Activated T-cell treated with anti-CD3 and anti-CD28 coated beads for 48 hours (primary cell): ENCODE results near the gene KCTD13.
"Not testable (repeated sequence)": the region's sequence is repeated elsewhere in the genome, so short reads cannot be mapped to it uniquely, and the experiment has no call there.

Experiments
- DNase-seq: peaks from one replicate; pipeline ENCODE4 v3.0.0-alpha.2; 2020; ENCODE audit warnings: low read depth

KCTD13 gene

GRCh38 chr16:29925781-29926710 lies at the start of gene KCTD13:
TSS of gene KCTD13 (minus strand) at chr16:29926226. CDS start at chr16:29926033, 193 bp downstream.
- DNase-seq, result peak; percentile 96

GRCh38 chr16:29975134-29975538 lies 49.1 kb upstream of the KCTD13 start:
- no peak for DNase-seq

- DNase-seq, result no peak
Measured at GRCh38 chr16:29974291-29975133, 48.5 kb upstream of the KCTD13 start.

GRCh38 chr16:29973384-29974246 lies 47.6 kb upstream of the KCTD13 start, which contains the start of gene TAOK2:
TSS of gene TAOK2 (plus strand) at chr16:29973868. CDS start at chr16:29977773, 3,905 bp downstream.
- peak; percentile 98 for DNase-seq

- DNase-seq, result no peak
Measured at GRCh38 chr16:29972992-29973383, 47.0 kb upstream of the KCTD13 start.

- DNase-seq, result no peak
Measured at GRCh38 chr16:29972500-29972899, 46.5 kb upstream of the KCTD13 start.

GRCh38 chr16:29971304-29971703 lies 45.3 kb upstream of the KCTD13 start:
- DNase-seq, result no peak

GRCh38 chr16:29968205-29968604 lies 42.2 kb upstream of the KCTD13 start:
- no peak for DNase-seq

GRCh38 chr16:29963021-29963743 lies 37.2 kb upstream of the KCTD13 start:
- DNase-seq, result no peak

- no peak for DNase-seq
Measured at GRCh38 chr16:29962344-29962994, 36.4 kb upstream of the KCTD13 start.

GRCh38 chr16:29961479-29962343 lies 35.7 kb upstream of the KCTD13 start, which contains the start of gene TMEM219:
TSS of gene TMEM219 (plus strand) at chr16:29962079. CDS start at chr16:29963144, 1,065 bp downstream.
- DNase-seq, result peak; percentile 95

GRCh38 chr16:29961127-29961478 lies 35.1 kb upstream of the KCTD13 start:
- DNase-seq, result no peak

GRCh38 chr16:29959821-29960220 lies 33.8 kb upstream of the KCTD13 start:
- DNase-seq, result not testable (repeated sequence)

GRCh38 chr16:29959293-29959692 lies 33.3 kb upstream of the KCTD13 start:
- no peak for DNase-seq

GRCh38 chr16:29958756-29959155 lies 32.7 kb upstream of the KCTD13 start:
- DNase-seq, result no peak

GRCh38 chr16:29951625-29952365 lies 25.8 kb upstream of the KCTD13 start:
- DNase-seq, result no peak

- no peak for DNase-seq
Measured at GRCh38 chr16:29950806-29951461, 24.9 kb upstream of the KCTD13 start.

- DNase-seq, result no peak
Measured at GRCh38 chr16:29947897-29948296, 21.9 kb upstream of the KCTD13 start.
